ENCODE data around the gene ROPN1B.
"Not testable (repeated sequence)": the region's sequence is repeated elsewhere in the genome, so short reads cannot be mapped to it uniquely, and the experiment has no call there.

Gene ROPN1B

GRCh38 chr3:125960066-125960424 is 8.9 kb upstream of the ROPN1B start:
- H3K79me2 ChIP-seq = no peaks in the 10 kb centered on the region
- no peaks in the 10 kb centered on the region for H3K4me1 ChIP-seq
- H3K27ac ChIP-seq = no peak overlapping the region
- no peaks in the 10 kb centered on the region for H3K27me3 ChIP-seq (ENCODE audit: control insufficient read depth, insufficient read depth, low read length)
- no peak overlapping the region for H2AFZ ChIP-seq
- H3K36me3 ChIP-seq (ENCODE audit: control insufficient read depth, insufficient read depth, low read length) = no peaks in the 10 kb centered on the region
- H3K9me3 ChIP-seq (ENCODE audit: control insufficient read depth, low read length) = no peaks in the 10 kb centered on the region
- no peak overlapping the region for H3K9ac ChIP-seq
- no peak for TF ChIP-seq CTCF (IDR thresholded peaks at IDR 0.05)
- H3K4me3 ChIP-seq (ENCODE audit: low read depth, low read length) = no peak overlapping the region
- no peak overlapping the region for H3K4me2 ChIP-seq (ENCODE audit: low read length)

GRCh38 chr3:125960456-125961288 is 8.3 kb upstream of the ROPN1B start:
- Histone ChIP-seq H3K27me3 (ENCODE audit: control insufficient read depth, insufficient read depth, low read length) (no peaks in the 10 kb centered on the region), H3K27ac (no peak overlapping the region), H3K4me1 (no peaks in the 10 kb centered on the region), H3K9ac (no peak overlapping the region), H3K79me2 (no peaks in the 10 kb centered on the region), H3K36me3 (ENCODE audit: control insufficient read depth, insufficient read depth, low read length) (no peaks in the 10 kb centered on the region), H2AFZ (no peak overlapping the region), H3K9me3 (ENCODE audit: control insufficient read depth, low read length) (no peaks in the 10 kb centered on the region), H3K4me3 (ENCODE audit: low read depth, low read length) (no peak overlapping the region), H3K4me2 (ENCODE audit: low read length) (no peak overlapping the region)
- TF ChIP-seq CTCF (IDR thresholded peaks at IDR 0.05) = no peak

GRCh38 chr3:125961289-125961589 is 7.7 kb upstream of the ROPN1B start:
- H3K27ac ChIP-seq = no peak overlapping the region
- no peaks in the 10 kb centered on the region for H3K27me3 ChIP-seq (ENCODE audit: control insufficient read depth, insufficient read depth, low read length)
- H3K9ac ChIP-seq = no peak overlapping the region

GRCh38 chr3:125963834-125964233 is 5.1 kb upstream of the ROPN1B start:
- H3K27ac ChIP-seq; H3K27me3 ChIP-seq (ENCODE audit: control insufficient read depth, insufficient read depth, low read length); H3K79me2 ChIP-seq; H3K9ac ChIP-seq; H3K4me3 ChIP-seq (ENCODE audit: low read depth, low read length); H3K36me3 ChIP-seq (ENCODE audit: control insufficient read depth, insufficient read depth, low read length); H3K9me3 ChIP-seq (ENCODE audit: control insufficient read depth, low read length); H3K4me2 ChIP-seq (ENCODE audit: low read length); H3K4me1 ChIP-seq; H2AFZ ChIP-seq: not testable (repeated sequence)

More at GRCh38 chr3:125961289-125961589, 7.7 kb upstream of the ROPN1B start:
- H3K4me1 ChIP-seq = no peaks in the 10 kb centered on the region
- H3K4me2 ChIP-seq (ENCODE audit: low read length) = no peak overlapping the region
- H3K9me3 ChIP-seq (ENCODE audit: control insufficient read depth, low read length) = no peaks in the 10 kb centered on the region
- TF ChIP-seq CTCF (IDR thresholded peaks at IDR 0.05) = no peak
- no peak overlapping the region for H2AFZ ChIP-seq
- H3K4me3 ChIP-seq (ENCODE audit: low read depth, low read length) = no peak overlapping the region
- no peaks in the 10 kb centered on the region for H3K79me2 ChIP-seq
- H3K36me3 ChIP-seq (ENCODE audit: control insufficient read depth, insufficient read depth, low read length) = no peaks in the 10 kb centered on the region

- Histone ChIP-seq H3K4me3 (ENCODE audit: low read depth, low read length) (no peak overlapping the region), H3K9me3 (ENCODE audit: control insufficient read depth, low read length) (no peaks in the 10 kb centered on the region), H3K4me2 (ENCODE audit: low read length) (no peak overlapping the region), H3K36me3 (ENCODE audit: control insufficient read depth, insufficient read depth, low read length) (no peaks in the 10 kb centered on the region), H3K4me1 (peaks cover 4% of the 10 kb centered on the region), H3K9ac (no peak overlapping the region), H3K27ac (no peak overlapping the region), H2AFZ (no peak overlapping the region), H3K27me3 (ENCODE audit: control insufficient read depth, insufficient read depth, low read length) (no peaks in the 10 kb centered on the region), H3K79me2 (no peaks in the 10 kb centered on the region)
- no peak for TF ChIP-seq CTCF (IDR thresholded peaks at IDR 0.05)
Observed at GRCh38 chr3:125965505-125965904, 3.5 kb upstream of the ROPN1B start.
